Activated CD4-positive, alpha-beta T cell treated with anti-CD3 and anti-CD28 coated beads, Interleukin-2, amount 10 ng/mL, durations not matched to agents 24 days and 14 days (primary cell): Measurements from ENCODE around the gene GCLM. TPM values are rescaled to one million over a fixed set of nuclear protein-coding genes. Genes with fewer than 3 reads are reported as not detected.
A peak's percentile ranks its signal among the peaks of the same experiment; 100 is the strongest.

Experiments used
- DNase-seq: peaks from one replicate; pipeline ENCODE4 v3.0.0; 2022
- H3K27ac Mint-ChIP-seq: one replicate; pipeline ENCODE4 v1.8.0; 2022; ENCODE audit warnings: mild to moderate bottlenecking, mixed read lengths
- H3K27me3 Mint-ChIP-seq: one replicate; pipeline ENCODE4 v1.8.0; 2022; ENCODE audit warnings: mixed read lengths
- H3K36me3 Mint-ChIP-seq: one replicate; pipeline ENCODE4 v1.8.0; 2022; ENCODE audit warnings: low read depth, mild to moderate bottlenecking, mixed read lengths
- H3K4me1 Mint-ChIP-seq: one replicate; pipeline ENCODE4 v1.8.0; 2021; ENCODE audit warnings: mixed read lengths
- H3K4me3 Mint-ChIP-seq: one replicate; pipeline ENCODE4 v1.8.0; 2022; ENCODE audit warnings: mild to moderate bottlenecking, moderate library complexity, mixed read lengths
- H3K9me3 Mint-ChIP-seq: one replicate; pipeline ENCODE4 v1.8.0; 2021; ENCODE audit warnings: mixed read lengths
- intact Hi-C: fragments of 100-400 bp; cut with micrococcal nuclease; formaldehyde crosslinking; loops from one replicate; pipeline ENCODE4 v1.15.1; 2023
- total RNA-seq: library from RNA; stranded (reverse); gene quantifications from 2 replicates; pipeline ENCODE4 v1.2.3, GENCODE V29; 2022

The GCLM gene
- total RNA-seq, 1 donor from 2014 or later: 20.9 TPM

DNA sequence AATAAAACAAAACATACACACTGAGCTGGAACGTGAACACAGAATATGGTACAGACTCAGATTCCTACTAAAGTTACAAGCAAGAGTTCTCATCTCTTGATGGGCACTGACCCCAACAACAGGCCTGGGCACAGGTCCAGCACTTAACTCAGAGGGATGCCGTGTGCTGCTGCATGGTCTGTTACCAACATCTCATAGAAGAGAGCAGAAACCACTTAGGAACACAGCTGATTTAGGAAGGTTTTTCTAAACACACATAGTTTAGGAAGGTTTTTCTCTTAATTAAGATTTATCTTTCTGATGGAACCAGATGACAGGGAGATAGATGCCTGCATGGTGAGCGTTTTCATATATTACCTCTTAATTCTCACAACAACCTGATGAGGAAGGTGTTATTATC lies 1.5 kb downstream of the GCLM start:
- peaks cover 8% of the 10 kb centered on the region for H3K27me3 Mint-ChIP-seq
- H3K27ac Mint-ChIP-seq: peak overlapping the region; percentile 30
- H3K4me1 Mint-ChIP-seq: peaks cover 34% of the 10 kb centered on the region
- intact Hi-C loops: loop anchor here (2.0 to 10.0 kb wide), 2 partner anchors 507 to 1075 kb away; partner anchors contain the start of genes ABCD3 and RPL5
- peaks cover 6% of the 10 kb centered on the region for H3K36me3 Mint-ChIP-seq
- H3K4me3 Mint-ChIP-seq: peak overlapping the region; percentile 70
- peak; percentile 51 for DNase-seq
- peaks cover 4% of the 10 kb centered on the region for H3K9me3 Mint-ChIP-seq

DNA sequence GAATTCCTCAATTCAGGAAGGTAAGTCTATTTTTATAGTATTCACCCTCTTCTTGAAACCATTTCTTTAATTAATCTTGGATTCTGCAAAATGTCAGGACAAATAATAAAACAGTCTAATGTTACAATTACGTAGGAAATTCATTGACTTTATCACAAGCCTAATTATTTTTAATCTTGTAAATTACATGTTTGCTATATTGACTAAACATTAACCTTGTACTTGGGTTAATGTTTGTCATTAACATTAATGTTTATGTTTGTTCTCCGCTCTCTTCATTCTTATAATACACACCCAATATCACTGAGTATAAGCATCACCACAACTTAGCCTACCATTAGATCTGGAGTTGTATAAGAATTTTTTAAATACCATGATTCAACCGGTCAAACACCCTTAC lies 2.8 kb downstream of the GCLM start:
- peaks cover 6% of the 10 kb centered on the region for H3K36me3 Mint-ChIP-seq
- no peaks in the 10 kb centered on the region for H3K27me3 Mint-ChIP-seq
- peaks cover 34% of the 10 kb centered on the region for H3K4me1 Mint-ChIP-seq
- intact Hi-C loops: loop anchor here (10.0 kb wide), 1 partner anchor 508 kb away; the partner anchor contains the start of gene ABCD3
- H3K9me3 Mint-ChIP-seq: peaks cover 4% of the 10 kb centered on the region
- no peak overlapping the region for H3K27ac Mint-ChIP-seq
- H3K4me3 Mint-ChIP-seq: no peak overlapping the region
- DNase-seq: no peak

DNA sequence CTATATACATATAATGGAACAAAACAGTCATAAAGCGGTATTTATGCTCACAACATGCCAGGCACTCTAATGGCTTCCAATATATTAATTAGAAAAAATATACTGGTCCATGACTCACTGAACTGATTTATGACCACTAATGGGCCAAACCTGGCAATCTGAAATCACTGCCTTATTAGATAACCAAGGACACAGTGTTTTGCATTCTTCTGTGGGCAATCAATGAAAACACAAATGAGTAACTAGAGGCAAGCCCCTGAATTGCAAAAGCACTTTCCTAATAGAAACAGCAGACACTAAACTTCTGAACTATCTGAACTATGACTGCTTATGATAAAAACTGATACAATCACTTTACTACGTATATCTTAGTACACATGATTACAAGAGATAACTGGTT lies 3.5 kb downstream of the GCLM start:
- Mint-ChIP-seq H3K27me3 (no peaks in the 10 kb centered on the region), H3K4me1 (peaks cover 37% of the 10 kb centered on the region), H3K36me3 (peaks cover 9% of the 10 kb centered on the region), H3K9me3 (peaks cover 4% of the 10 kb centered on the region), H3K4me3 (no peak overlapping the region), H3K27ac (no peak overlapping the region)
- peak; percentile 41 for DNase-seq
- intact Hi-C loops: loop anchor here (10.0 kb wide), 1 partner anchor 509 kb away; the partner anchor contains the start of gene ABCD3

DNA sequence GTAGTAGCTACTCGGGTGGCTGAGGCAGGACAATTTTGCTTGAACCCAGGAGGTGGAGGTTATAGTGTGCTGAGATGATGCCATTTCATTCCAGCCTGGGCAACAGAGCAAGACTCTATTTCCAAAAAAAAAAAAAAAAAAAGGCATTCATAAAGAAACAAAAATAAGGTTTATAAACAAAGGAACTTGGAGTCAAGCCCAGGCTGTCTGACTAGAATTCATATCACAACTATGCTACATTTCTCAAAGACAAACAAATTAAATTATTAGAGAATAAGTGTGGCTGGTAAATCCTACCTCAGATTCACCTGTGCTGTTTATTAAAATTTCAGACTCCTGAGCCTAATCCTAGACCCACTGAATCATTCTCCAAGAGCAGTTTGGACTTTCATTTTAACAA lies 4.2 kb downstream of the GCLM start:
- H3K27me3 Mint-ChIP-seq: no peaks in the 10 kb centered on the region
- DNase-seq: peak; percentile 16
- no peak overlapping the region for H3K27ac Mint-ChIP-seq
- peaks cover 2% of the 10 kb centered on the region for H3K9me3 Mint-ChIP-seq
- H3K4me3 Mint-ChIP-seq: no peak overlapping the region
- H3K36me3 Mint-ChIP-seq: peaks cover 10% of the 10 kb centered on the region
- peaks cover 36% of the 10 kb centered on the region for H3K4me1 Mint-ChIP-seq
- intact Hi-C loops: loop anchor here (10.0 kb wide), 1 partner anchor 510 kb away; the partner anchor contains the start of gene ABCD3

DNA sequence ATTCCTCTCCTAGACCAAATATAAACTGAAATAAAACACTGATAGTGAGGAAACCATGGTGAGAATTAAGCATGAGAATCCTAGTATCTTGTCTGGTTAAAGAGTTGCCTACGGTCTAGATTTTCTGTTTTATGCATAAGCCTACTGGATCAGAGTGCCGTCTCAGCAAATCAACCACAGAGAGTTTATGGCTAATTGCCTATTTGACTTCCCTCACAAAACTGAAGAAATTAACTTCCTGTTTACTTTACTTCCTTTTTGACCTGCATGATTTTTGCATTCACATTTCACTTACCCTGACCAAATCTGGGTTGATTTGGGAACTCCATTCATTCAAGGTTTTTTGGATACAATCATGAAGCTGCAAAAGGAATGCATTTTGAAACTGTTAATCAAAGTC lies 5.0 kb downstream of the GCLM start:
- intact Hi-C loops: loop anchor here (10.0 kb wide), 1 partner anchor 511 kb away; the partner anchor contains the start of gene ABCD3
- Mint-ChIP-seq H3K4me1 (peaks cover 32% of the 10 kb centered on the region), H3K27ac (no peak overlapping the region), H3K36me3 (peaks cover 15% of the 10 kb centered on the region), H3K9me3 (no peaks in the 10 kb centered on the region), H3K4me3 (peak overlapping the region; percentile 30), H3K27me3 (no peaks in the 10 kb centered on the region)
- peak; percentile 55 for DNase-seq

GRCh38 chr1:93900723-93901504 lies 8.3 kb downstream of the GCLM start:
- H3K27me3 Mint-ChIP-seq: no peaks in the 10 kb centered on the region
- peak overlapping the region; percentile 39 for H3K27ac Mint-ChIP-seq
- intact Hi-C loops: loop anchor here (10.0 kb wide), 1 partner anchor 514 kb away; the partner anchor contains the start of gene ABCD3
- H3K36me3 Mint-ChIP-seq: peaks cover 21% of the 10 kb centered on the region
- DNase-seq: peak; percentile 28
- no peak overlapping the region for H3K4me3 Mint-ChIP-seq
- no peaks in the 10 kb centered on the region for H3K9me3 Mint-ChIP-seq
- H3K4me1 Mint-ChIP-seq: peaks cover 15% of the 10 kb centered on the region

GRCh38 chr1:93899543-93900207 lies 9.6 kb downstream of the GCLM start:
- H3K9me3 Mint-ChIP-seq: no peaks in the 10 kb centered on the region
- peaks cover 9% of the 10 kb centered on the region for H3K4me1 Mint-ChIP-seq
- no peak for DNase-seq
- H3K27me3 Mint-ChIP-seq: no peaks in the 10 kb centered on the region
- no peak overlapping the region for H3K4me3 Mint-ChIP-seq
- intact Hi-C loops: loop anchor here (10.0 kb wide), 1 partner anchor 515 kb away; the partner anchor contains the start of gene ABCD3
- no peak overlapping the region for H3K27ac Mint-ChIP-seq
- peaks cover 23% of the 10 kb centered on the region for H3K36me3 Mint-ChIP-seq

GRCh38 chr1:93888900-93889299 lies 20.3 kb downstream of the GCLM start:
- Mint-ChIP-seq H3K4me3 (no peak overlapping the region), H3K4me1 (no peaks in the 10 kb centered on the region), H3K9me3 (no peaks in the 10 kb centered on the region), H3K27me3 (no peaks in the 10 kb centered on the region), H3K27ac (no peak overlapping the region), H3K36me3 (peaks cover 13% of the 10 kb centered on the region)
- peak; percentile 22 for DNase-seq
- intact Hi-C loops: no loop called here

- H3K27ac Mint-ChIP-seq: no peak overlapping the region
- no peaks in the 10 kb centered on the region for H3K27me3 Mint-ChIP-seq
- DNase-seq: peak; percentile 52
- H3K4me1 Mint-ChIP-seq: peaks cover 14% of the 10 kb centered on the region
- H3K9me3 Mint-ChIP-seq: no peaks in the 10 kb centered on the region
- H3K36me3 Mint-ChIP-seq: peaks cover 13% of the 10 kb centered on the region
- H3K4me3 Mint-ChIP-seq: no peak overlapping the region
- intact Hi-C loops: no loop called here
These were observed 27.0 kb downstream of the GCLM start for GRCh38 chr1:93882269-93882668.

DNA sequence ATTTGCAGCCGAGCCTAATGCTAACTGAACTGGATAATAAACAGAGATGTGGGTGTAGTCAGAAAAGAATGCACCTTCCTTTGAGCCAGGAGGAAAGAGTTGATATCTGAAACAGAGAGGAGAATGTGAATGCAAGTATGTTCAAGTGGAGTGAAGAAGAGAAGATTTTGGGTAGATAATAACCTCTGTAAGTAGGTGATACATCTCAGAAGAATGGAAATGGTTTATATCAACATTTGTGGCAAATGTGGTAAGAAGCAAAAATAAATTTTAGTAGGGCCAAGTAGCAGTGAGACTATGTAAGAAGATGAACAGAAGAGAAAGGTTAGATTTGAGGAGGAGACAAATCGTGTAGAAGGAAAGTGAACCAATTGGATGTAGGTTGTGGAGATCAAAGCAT lies 28.5 kb downstream of the GCLM start:
- peaks cover 25% of the 10 kb centered on the region for H3K36me3 Mint-ChIP-seq
- H3K9me3 Mint-ChIP-seq: no peaks in the 10 kb centered on the region
- H3K27me3 Mint-ChIP-seq: no peaks in the 10 kb centered on the region
- H3K4me1 Mint-ChIP-seq: peaks cover 26% of the 10 kb centered on the region
- intact Hi-C loops: no loop called here
- no peak overlapping the region for H3K27ac Mint-ChIP-seq
- no peak for DNase-seq
- H3K4me3 Mint-ChIP-seq: no peak overlapping the region

GRCh38 chr1:93878889-93879586 lies 30.2 kb downstream of the GCLM start, which contains the start of gene DNTTIP2:
Gene DNTTIP2 (minus strand): TSS chr1:93879206. CDS start chr1:93879148, 58 bp downstream.
- Mint-ChIP-seq H3K36me3 (peaks cover 40% of the 10 kb centered on the region), H3K4me3 (peak within 1 kb of the TSS; percentile 93), H3K27me3 (no peaks in the 10 kb centered on the region), H3K9me3 (no peaks in the 10 kb centered on the region), H3K4me1 (peaks cover 33% of the 10 kb centered on the region), H3K27ac (peak within 1 kb of the TSS; percentile 97)
- intact Hi-C loops: loop anchor here (1.0 to 10.0 kb wide), 4 partner anchors 30 to 694 kb away; partner anchors contain the start of genes CCDC18, DR1, GCLM and TMED5
- DNase-seq: peak; percentile 97

GRCh38 chr1:93878501-93878888 lies 30.7 kb downstream of the GCLM start:
- Mint-ChIP-seq H3K4me3 (peak overlapping the region; percentile 93), H3K27ac (peak overlapping the region; percentile 97), H3K9me3 (no peaks in the 10 kb centered on the region), H3K36me3 (peaks cover 43% of the 10 kb centered on the region), H3K4me1 (peaks cover 35% of the 10 kb centered on the region), H3K27me3 (no peaks in the 10 kb centered on the region)
- DNase-seq: peak; percentile 85
- intact Hi-C loops: loop anchor here (10.0 kb wide), 2 partner anchors 534 to 694 kb away; partner anchors contain the start of genes CCDC18, DR1 and TMED5

DNA sequence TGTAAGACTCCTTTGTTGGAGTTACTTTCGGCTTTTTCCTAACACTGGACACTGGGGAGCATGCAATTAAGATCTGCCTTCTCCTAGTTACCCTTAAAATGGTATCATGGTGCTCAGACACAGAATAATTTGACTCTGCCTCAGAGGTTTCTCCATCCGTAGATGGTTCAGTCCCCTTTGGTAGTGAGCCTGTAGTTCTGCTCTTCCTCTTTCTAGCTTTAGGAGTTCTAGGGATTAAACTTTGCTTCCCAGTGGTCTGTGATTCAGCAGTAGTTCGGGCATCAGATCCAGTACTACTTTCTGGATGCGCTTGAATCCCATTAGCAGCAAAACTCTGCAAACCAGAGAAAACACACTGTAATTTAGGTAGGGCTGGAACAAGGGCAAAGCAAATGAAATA lies 31.7 kb downstream of the GCLM start:
- H3K36me3 Mint-ChIP-seq: peaks cover 43% of the 10 kb centered on the region
- intact Hi-C loops: loop anchor here (10.0 kb wide), 2 partner anchors 533 to 693 kb away; partner anchors contain the start of genes CCDC18, DR1 and TMED5
- H3K4me1 Mint-ChIP-seq: peaks cover 33% of the 10 kb centered on the region
- peak overlapping the region; percentile 45 for H3K27ac Mint-ChIP-seq
- H3K9me3 Mint-ChIP-seq: no peaks in the 10 kb centered on the region
- peak overlapping the region; percentile 93 for H3K4me3 Mint-ChIP-seq
- no peaks in the 10 kb centered on the region for H3K27me3 Mint-ChIP-seq
- DNase-seq: no peak
